Adrenal gland (tissue), 12 donors: ENCODE data around the gene TMPRSS3. TPM values are rescaled to one million over a fixed set of nuclear protein-coding genes. Genes with fewer than 3 reads are reported as not detected.

Experiments used
- DNase-seq, 7 donors: peaks; one replicate each; pipeline ENCODE4 v3.0.0-alpha.2; 2019 to 2020
- H3K27ac ChIP-seq, 5 donors: fragments of 200-600 bp; sonication (generic) in 4 of 5; 1 replicate in 3 of 5; 2 replicates in 2 of 5; pipeline versions ENCODE4 v1.5.1 to v1.8.0; 2016 to 2020; ENCODE audit warnings: mild to moderate bottlenecking in 1 of 5
- H3K27me3 ChIP-seq: fragments of 200-600 bp; 2 replicates; pipeline ENCODE4 v1.8.0; 2021
- H3K36me3 ChIP-seq, 2 donors: fragments of 200-600 bp; replicated peaks in 1 of 2; 1 replicate in 1 of 2; 2 replicates in 1 of 2; pipeline versions ENCODE4 v1.5.1 to v1.8.0; 2018 to 2022
- H3K4me1 ChIP-seq, 2 donors: fragments of 200-600 bp; replicated peaks in 1 of 2; 1 replicate in 1 of 2; 2 replicates in 1 of 2; pipeline versions ENCODE4 v1.5.1 to v1.8.0; 2018 to 2021
- H3K4me3 ChIP-seq, 4 donors: fragments of 200-600 bp; sonication (generic) in 3 of 4; one replicate each; pipeline ENCODE4 v1.5.1; 2016 to 2018
- H3K9me3 ChIP-seq, 3 donors: fragments of 200-600 bp; sonication (generic) in 1 of 3; replicated peaks in 1 of 3; 1 replicate in 2 of 3; 2 replicates in 1 of 3; pipeline versions ENCODE4 v1.5.1 to v1.8.0; 2016 to 2021
- CTCF ChIP-seq, 6 experiments: fragments of 450-650 bp in 4 of 6; fragments of 200-600 bp in 2 of 6; sonication (generic) in 1 of 6; IDR thresholded peaks; 1 replicate in 5 of 6; 2 replicates in 1 of 6; pipeline versions ENCODE4 v1.5.1 to v1.8.0; 2016 to 2021; ENCODE audit warnings: antibody characterized with exemption in 6 of 6, mild to moderate bottlenecking in 2 of 6, moderate library complexity in 1 of 6
- POLR2A ChIP-seq, 2 donors: fragments of 450-650 bp; IDR thresholded peaks; one replicate each; pipeline ENCODE4 v1.6.1; 2017; ENCODE audit warnings: antibody characterized with exemption in 2 of 2, mild to moderate bottlenecking in 2 of 2, moderate library complexity in 1 of 2
- WGBS, 4 donors: extraction: QIAGEN DNeasy Blood & Tissue Kit in 2 of 4; methylation state at CpG; one replicate each; pipeline versions ENCODE4 v1.1.5 to v1.1.7; 2013 to 2017; 5-methylcytosine and 5-hydroxymethylcytosine counted together
- intact Hi-C, 2 donors: fragments of 100-400 bp; cut with DNase I; formaldehyde crosslinking; loops; one replicate each; pipeline versions ENCODE4 v1.14.1 to v1.15.0; 2022 to 2023
- polyA plus RNA-seq, 3 donors: library from polyadenylated mRNA; stranded (reverse); fragments of 200-250 nt in 2 of 3; fragments of 350-450 nt in 1 of 3; fragmentation: Illumina TruSeq in 1 of 3; extraction: RNeasy Lipid Tissue Mini Kit (QIAGEN cat#74804) in 1 of 3; gene quantifications; one replicate each; pipeline ENCODE4 v1.2.3, GENCODE V29; 2013 to 2014
- total RNA-seq, 9 donors: library from RNA; depleted of rRNA in 4 of 9; stranded (reverse); fragments of >200 nt in 4 of 9; fragments of 120-200 nt in 1 of 9; fragmentation: NEBNext Ultra II Directional in 1 of 9; extraction: Animal tissue kit (Norgen Biotek cat#: 25700) in 1 of 9; gene quantifications; one replicate each; pipeline versions ENCODE4 v1.1.0 to v1.2.4, GENCODE V29; 2013 to 2023
- donor health status: healthy with polysubstance abuse.
- donor health status: Bipolar disorder and iron deficiency.
- donor health status: DM: yes; HTN: yes; CAD: no.
- donor health status: DM: no; HTN: no; CAD: no.
- donor health status: DM: no; HTN: no; CAD: no.
- donor health status: DM: yes; HTN: yes; CAD: no.

The TMPRSS3 gene
- total and polyA plus RNA-seq, 12 donors: 0.14 to 2.9 (median 0.38) TPM; not detected in 3

GRCh38 chr21:42443876-42444744 is 48.3 kb upstream of the TMPRSS3 start:
- intact Hi-C loops: no loop called here
- no peaks in the 10 kb centered on the region for H3K9me3 ChIP-seq
- H3K27me3 ChIP-seq: no peaks in the 10 kb centered on the region
- no peak for DNase-seq
- no peak overlapping the region for H3K27ac ChIP-seq
- no peaks in the 10 kb centered on the region for H3K36me3 ChIP-seq
- WGBS, 4 donors: 84 to 90% (median 86%) methylated on average over 8 to 34 of the region's 34 CpGs
- H3K4me1 ChIP-seq: no peaks in the 10 kb centered on the region
- no peak for TF ChIP-seq POLR2A (IDR thresholded peaks at IDR 0.05)
- no peak overlapping the region for H3K4me3 ChIP-seq

GRCh38 chr21:42443181-42443785 is 47.4 kb upstream of the TMPRSS3 start:
- intact Hi-C loops: no loop called here
- H3K4me1 ChIP-seq: no peaks in the 10 kb centered on the region
- no peak for TF ChIP-seq CTCF (IDR thresholded peaks at IDR 0.05)
- no peak for TF ChIP-seq POLR2A (IDR thresholded peaks at IDR 0.05)
- H3K9me3 ChIP-seq: no peaks in the 10 kb centered on the region
- no peak overlapping the region for H3K4me3 ChIP-seq
- H3K27me3 ChIP-seq: no peaks in the 10 kb centered on the region
- WGBS, 4 donors: 88 to 95% (median 90%) methylated on average over 7 to 15 of the region's 15 CpGs
- H3K36me3 ChIP-seq: no peaks in the 10 kb centered on the region
- DNase-seq: no peak
- H3K27ac ChIP-seq: no peak overlapping the region

GRCh38 chr21:42441963-42442362 is 46.1 kb upstream of the TMPRSS3 start:
- WGBS, 4 donors: 75 to 80% (median 80%) methylated on average over 6 of the region's 6 CpGs
- no peaks in the 10 kb centered on the region for H3K9me3 ChIP-seq
- TF ChIP-seq CTCF (IDR thresholded peaks at IDR 0.05) (no peak), POLR2A (IDR thresholded peaks at IDR 0.05) (no peak)
- H3K36me3 ChIP-seq: no peaks in the 10 kb centered on the region
- H3K4me3 ChIP-seq: no peak overlapping the region
- DNase-seq: no peak
- no peaks in the 10 kb centered on the region for H3K4me1 ChIP-seq
- H3K27ac ChIP-seq: no peak overlapping the region
- H3K27me3 ChIP-seq: no peaks in the 10 kb centered on the region
- intact Hi-C loops: no loop called here

GRCh38 chr21:42440187-42440792 is 44.4 kb upstream of the TMPRSS3 start:
- WGBS, 4 donors: 85 to 87% (median 87%) methylated on average over 12 of the region's 12 CpGs
- DNase-seq: no peak
- H3K27me3 ChIP-seq: no peaks in the 10 kb centered on the region
- H3K27ac ChIP-seq: no peak overlapping the region
- H3K36me3 ChIP-seq: no peaks in the 10 kb centered on the region
- no peak overlapping the region for H3K4me3 ChIP-seq
- intact Hi-C loops: no loop called here
- no peaks in the 10 kb centered on the region for H3K9me3 ChIP-seq
- TF ChIP-seq CTCF (IDR thresholded peaks at IDR 0.05) (no peak), POLR2A (IDR thresholded peaks at IDR 0.05) (no peak)
- H3K4me1 ChIP-seq: no peaks in the 10 kb centered on the region
